ENCODE data around the gene TMEM37. TPM values are rescaled to one million over a fixed set of nuclear protein-coding genes. Genes with fewer than 3 reads are reported as not detected.

The TMEM37 gene
- polyA plus RNA-seq, 1 donor from 2014 or later: not detected

DNA sequence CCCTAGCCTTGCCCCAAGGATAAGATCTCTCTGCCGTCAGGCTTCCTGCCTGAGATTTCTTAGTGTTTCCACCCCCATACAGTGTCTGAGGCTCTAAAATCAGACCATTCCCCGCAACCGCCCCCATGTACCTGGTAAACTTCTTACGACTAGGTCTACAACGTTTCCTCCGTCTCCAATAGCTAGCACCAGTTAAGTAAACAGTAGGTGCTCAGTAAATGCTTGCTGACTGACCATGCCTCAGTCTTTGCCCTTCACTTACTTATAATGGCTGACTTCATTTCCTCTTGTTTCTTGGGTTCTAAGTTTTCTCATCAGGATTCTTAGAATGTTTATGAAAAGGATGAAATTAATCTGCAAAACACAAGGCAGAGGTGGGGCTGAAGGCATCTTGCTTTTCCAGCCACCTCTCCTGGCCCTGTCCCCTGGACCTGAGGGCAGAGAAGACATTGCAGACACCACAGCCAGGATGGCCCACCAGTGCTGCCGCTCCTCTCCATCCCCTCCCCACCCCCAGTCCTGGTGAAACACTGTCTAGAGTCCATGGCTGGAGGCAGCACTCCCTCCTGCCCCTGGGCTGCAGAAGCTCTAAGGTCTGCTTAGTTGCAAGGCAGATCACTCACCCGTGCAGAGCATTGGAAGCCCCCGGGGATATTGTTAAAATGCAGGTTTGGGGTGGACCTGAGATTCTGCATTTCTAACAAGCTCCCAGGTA is 16.9 kb downstream of the TMEM37 start:
- Histone ChIP-seq H4K20me1 (ENCODE audit: insufficient read depth) (no peaks in the 10 kb centered on the region), H3K4me2 (ENCODE audit: low read length) (no peak overlapping the region), H3K9me3 (ENCODE audit: low read length) (no peaks in the 10 kb centered on the region), H2AFZ (ENCODE audit: low read depth, low read length) (no peak overlapping the region), H3K27me3 (ENCODE audit: insufficient read depth, low read depth, low read length) (no peaks in the 10 kb centered on the region), H3K4me3 (ENCODE audit: low read length) (no peak overlapping the region), H3K36me3 (ENCODE audit: insufficient read depth, low read length) (no peaks in the 10 kb centered on the region), H3F3A (ENCODE audit: insufficient read depth, low read length, poor library complexity, severe bottlenecking) (no peaks in the 10 kb centered on the region), H3K9ac (ENCODE audit: low read length) (no peak overlapping the region), H3K79me2 (replicated peaks; ENCODE audit: insufficient read depth, low read length) (no peaks in the 10 kb centered on the region), H3K9me2 (ENCODE audit: insufficient read depth, low read length) (no peaks in the 10 kb centered on the region), H3K27ac (ENCODE audit: low read length) (no peak overlapping the region)
- TF ChIP-seq POLR2AphosphoS5 (IDR thresholded peaks at IDR 0.05) (no peak), TAF1 (IDR thresholded peaks at IDR 0.05; ENCODE audit: low read depth) (no peak), SMC3 (conservative IDR thresholded peaks at IDR 0.05; ENCODE audit: poor library complexity) (no peak), EP300 (conservative IDR thresholded peaks at IDR 0.05; ENCODE audit: poor library complexity, severe bottlenecking) (no peak), EZH2 (IDR thresholded peaks at IDR 0.05; ENCODE audit: borderline replicate concordance, insufficient read depth, low read length, poor library complexity, severe bottlenecking) (no peak), MXI1 (conservative IDR thresholded peaks at IDR 0.05; ENCODE audit: poor library complexity, severe bottlenecking) (no peak), RAD21 (conservative IDR thresholded peaks at IDR 0.05) (no peak)
- TF ChIP-seq, protein P1, sequence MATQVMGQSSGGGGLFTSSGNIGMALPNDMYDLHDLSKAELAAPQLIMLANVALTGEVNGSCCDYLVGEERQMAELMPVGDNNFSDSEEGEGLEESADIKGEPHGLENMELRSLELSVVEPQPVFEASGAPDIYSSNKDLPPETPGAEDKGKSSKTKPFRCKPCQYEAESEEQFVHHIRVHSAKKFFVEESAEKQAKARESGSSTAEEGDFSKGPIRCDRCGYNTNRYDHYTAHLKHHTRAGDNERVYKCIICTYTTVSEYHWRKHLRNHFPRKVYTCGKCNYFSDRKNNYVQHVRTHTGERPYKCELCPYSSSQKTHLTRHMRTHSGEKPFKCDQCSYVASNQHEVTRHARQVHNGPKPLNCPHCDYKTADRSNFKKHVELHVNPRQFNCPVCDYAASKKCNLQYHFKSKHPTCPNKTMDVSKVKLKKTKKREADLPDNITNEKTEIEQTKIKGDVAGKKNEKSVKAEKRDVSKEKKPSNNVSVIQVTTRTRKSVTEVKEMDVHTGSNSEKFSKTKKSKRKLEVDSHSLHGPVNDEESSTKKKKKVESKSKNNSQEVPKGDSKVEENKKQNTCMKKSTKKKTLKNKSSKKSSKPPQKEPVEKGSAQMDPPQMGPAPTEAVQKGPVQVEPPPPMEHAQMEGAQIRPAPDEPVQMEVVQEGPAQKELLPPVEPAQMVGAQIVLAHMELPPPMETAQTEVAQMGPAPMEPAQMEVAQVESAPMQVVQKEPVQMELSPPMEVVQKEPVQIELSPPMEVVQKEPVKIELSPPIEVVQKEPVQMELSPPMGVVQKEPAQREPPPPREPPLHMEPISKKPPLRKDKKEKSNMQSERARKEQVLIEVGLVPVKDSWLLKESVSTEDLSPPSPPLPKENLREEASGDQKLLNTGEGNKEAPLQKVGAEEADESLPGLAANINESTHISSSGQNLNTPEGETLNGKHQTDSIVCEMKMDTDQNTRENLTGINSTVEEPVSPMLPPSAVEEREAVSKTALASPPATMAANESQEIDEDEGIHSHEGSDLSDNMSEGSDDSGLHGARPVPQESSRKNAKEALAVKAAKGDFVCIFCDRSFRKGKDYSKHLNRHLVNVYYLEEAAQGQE (IDR thresholded peaks at IDR 0.05; ENCODE audit: borderline replicate concordance): no peak
- TF ChIP-seq, protein P2, sequence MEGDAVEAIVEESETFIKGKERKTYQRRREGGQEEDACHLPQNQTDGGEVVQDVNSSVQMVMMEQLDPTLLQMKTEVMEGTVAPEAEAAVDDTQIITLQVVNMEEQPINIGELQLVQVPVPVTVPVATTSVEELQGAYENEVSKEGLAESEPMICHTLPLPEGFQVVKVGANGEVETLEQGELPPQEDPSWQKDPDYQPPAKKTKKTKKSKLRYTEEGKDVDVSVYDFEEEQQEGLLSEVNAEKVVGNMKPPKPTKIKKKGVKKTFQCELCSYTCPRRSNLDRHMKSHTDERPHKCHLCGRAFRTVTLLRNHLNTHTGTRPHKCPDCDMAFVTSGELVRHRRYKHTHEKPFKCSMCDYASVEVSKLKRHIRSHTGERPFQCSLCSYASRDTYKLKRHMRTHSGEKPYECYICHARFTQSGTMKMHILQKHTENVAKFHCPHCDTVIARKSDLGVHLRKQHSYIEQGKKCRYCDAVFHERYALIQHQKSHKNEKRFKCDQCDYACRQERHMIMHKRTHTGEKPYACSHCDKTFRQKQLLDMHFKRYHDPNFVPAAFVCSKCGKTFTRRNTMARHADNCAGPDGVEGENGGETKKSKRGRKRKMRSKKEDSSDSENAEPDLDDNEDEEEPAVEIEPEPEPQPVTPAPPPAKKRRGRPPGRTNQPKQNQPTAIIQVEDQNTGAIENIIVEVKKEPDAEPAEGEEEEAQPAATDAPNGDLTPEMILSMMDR (IDR thresholded peaks at IDR 0.05; ENCODE audit: poor library complexity, severe bottlenecking): no peak

DNA sequence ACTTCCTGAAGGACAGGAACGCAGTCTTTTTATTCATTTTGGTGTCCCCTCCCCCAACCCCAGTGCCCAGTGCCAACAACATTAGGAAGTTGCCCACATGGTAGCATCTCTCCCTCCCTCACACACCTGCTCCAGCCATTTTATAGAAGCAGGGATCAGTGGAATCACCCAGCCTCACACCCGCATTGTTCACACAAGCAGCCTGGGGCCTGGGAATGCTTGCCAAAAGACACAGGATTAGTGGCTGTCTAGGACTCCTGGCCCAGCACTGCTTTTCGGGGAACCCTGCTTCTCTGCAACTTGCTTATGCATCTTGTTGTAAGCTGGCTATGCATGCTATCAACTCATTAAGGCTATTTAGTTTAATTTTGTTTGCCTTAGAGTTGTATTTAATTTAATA is 17.9 kb downstream of the TMEM37 start:
- Histone ChIP-seq H3K79me2 (replicated peaks; ENCODE audit: insufficient read depth, low read length) (no peaks in the 10 kb centered on the region), H2AFZ (ENCODE audit: low read depth, low read length) (no peak overlapping the region), H3K9me2 (ENCODE audit: insufficient read depth, low read length) (no peaks in the 10 kb centered on the region), H3K27me3 (ENCODE audit: insufficient read depth, low read depth, low read length) (no peaks in the 10 kb centered on the region), H3K9ac (ENCODE audit: low read length) (no peak overlapping the region), H3K27ac (ENCODE audit: low read length) (no peak overlapping the region), H3K9me3 (ENCODE audit: low read length) (no peaks in the 10 kb centered on the region), H3K4me3 (ENCODE audit: low read length) (no peak overlapping the region), H4K20me1 (ENCODE audit: insufficient read depth) (no peaks in the 10 kb centered on the region), H3K36me3 (ENCODE audit: insufficient read depth, low read length) (no peaks in the 10 kb centered on the region), H3K4me2 (ENCODE audit: low read length) (no peak overlapping the region), H3F3A (ENCODE audit: insufficient read depth, low read length, poor library complexity, severe bottlenecking) (no peaks in the 10 kb centered on the region)
- no peak for TF ChIP-seq SMC3 (conservative IDR thresholded peaks at IDR 0.05; ENCODE audit: poor library complexity)
- no peak for TF ChIP-seq MXI1 (conservative IDR thresholded peaks at IDR 0.05; ENCODE audit: poor library complexity, severe bottlenecking)
- no peak for TF ChIP-seq EZH2 (IDR thresholded peaks at IDR 0.05; ENCODE audit: borderline replicate concordance, insufficient read depth, low read length, poor library complexity, severe bottlenecking)
- TF ChIP-seq RAD21 (conservative IDR thresholded peaks at IDR 0.05): no peak
- TF ChIP-seq, protein P1 (IDR thresholded peaks at IDR 0.05; ENCODE audit: borderline replicate concordance): no peak
- TF ChIP-seq EP300 (conservative IDR thresholded peaks at IDR 0.05; ENCODE audit: poor library complexity, severe bottlenecking): no peak
- no peak for TF ChIP-seq POLR2AphosphoS5 (IDR thresholded peaks at IDR 0.05)
- TF ChIP-seq TAF1 (IDR thresholded peaks at IDR 0.05; ENCODE audit: low read depth): no peak

Measured in neural cell (in vitro differentiated cells).